ENCODE measurements around the gene ASRGL1. TPM values are rescaled to one million over a fixed set of nuclear protein-coding genes. Genes with fewer than 3 reads are reported as not detected.

ASRGL1 gene
- total and polyA plus RNA-seq, 12 donors: 0.48 to 17.2 (median 4.5) TPM

GRCh38 chr11:62404435-62404834, 67.2 kb downstream of the ASRGL1 start:
- H3K9me3 ChIP-seq (replicated peaks in 1 of 3): no peaks in the 10 kb centered on the region
- peaks cover 0 to 18% of the 10 kb centered on the region in 2 donors for H3K4me1 ChIP-seq (replicated peaks in 1 of 2)
- H3K27ac ChIP-seq: no peak overlapping the region
- DNase-seq: no peak
- 88 to 100% (median 95%) methylated on average over 6 of the region's 6 CpGs for WGBS, 4 donors
- TF ChIP-seq CTCF (IDR thresholded peaks at IDR 0.05): no peak
- no peak for TF ChIP-seq POLR2A (IDR thresholded peaks at IDR 0.05)
- no peak overlapping the region for H3K4me3 ChIP-seq
- intact Hi-C loops (cut with DNase I): no loop called here
- no peaks in the 10 kb centered on the region for H3K36me3 ChIP-seq (replicated peaks in 1 of 2)
- H3K27me3 ChIP-seq: no peaks in the 10 kb centered on the region

GRCh38 chr11:62404901-62405300, 67.7 kb downstream of the ASRGL1 start:
- intact Hi-C loops (cut with DNase I): no loop called here
- no peaks in the 10 kb centered on the region for H3K36me3 ChIP-seq (replicated peaks in 1 of 2)
- H3K9me3 ChIP-seq (replicated peaks in 1 of 3): no peaks in the 10 kb centered on the region
- no peak overlapping the region for H3K4me3 ChIP-seq
- WGBS, 4 donors: 79 to 89% (median 85%) methylated on average over 5 of the region's 5 CpGs
- H3K27ac ChIP-seq: no peak overlapping the region
- DNase-seq: no peak
- TF ChIP-seq POLR2A (IDR thresholded peaks at IDR 0.05): no peak
- TF ChIP-seq CTCF (IDR thresholded peaks at IDR 0.05): no peak
- peaks cover 0 to 17% of the 10 kb centered on the region in 2 donors for H3K4me1 ChIP-seq (replicated peaks in 1 of 2)
- H3K27me3 ChIP-seq: no peaks in the 10 kb centered on the region

GRCh38 chr11:62406034-62406433, 68.8 kb downstream of the ASRGL1 start:
- TF ChIP-seq POLR2A (IDR thresholded peaks at IDR 0.05): no peak
- Histone ChIP-seq H3K27ac (no peak overlapping the region), H3K9me3 (replicated peaks in 1 of 3) (no peaks in the 10 kb centered on the region), H3K4me3 (no peak overlapping the region), H3K36me3 (replicated peaks in 1 of 2) (no peaks in the 10 kb centered on the region), H3K4me1 (replicated peaks in 1 of 2) (peaks cover 0 to 10% of the 10 kb centered on the region in 2 donors), H3K27me3 (no peaks in the 10 kb centered on the region)
- 67 to 79% (median 71%) methylated on average over 4 of the region's 4 CpGs for WGBS, 4 donors
- intact Hi-C loops (cut with DNase I): no loop called here
- DNase-seq: no peak

GRCh38 chr11:62409831-62410230, 72.6 kb downstream of the ASRGL1 start:
- Histone ChIP-seq H3K36me3 (replicated peaks in 1 of 2) (no peaks in the 10 kb centered on the region), H3K4me3 (no peak overlapping the region), H3K9me3 (replicated peaks in 1 of 3) (no peaks in the 10 kb centered on the region), H3K27me3 (no peaks in the 10 kb centered on the region), H3K4me1 (replicated peaks in 1 of 2) (no peaks in the 10 kb centered on the region), H3K27ac (no peak overlapping the region)
- peak in 2 of 7 donors; percentile 35 to 54 for DNase-seq
- 50 to 57% (median 53%) methylated on average over 8 of the region's 8 CpGs for WGBS, 4 donors
- intact Hi-C loops (cut with DNase I): no loop called here
- TF ChIP-seq CTCF (IDR thresholded peaks at IDR 0.05): no peak
- no peak for TF ChIP-seq POLR2A (IDR thresholded peaks at IDR 0.05)

DNA sequence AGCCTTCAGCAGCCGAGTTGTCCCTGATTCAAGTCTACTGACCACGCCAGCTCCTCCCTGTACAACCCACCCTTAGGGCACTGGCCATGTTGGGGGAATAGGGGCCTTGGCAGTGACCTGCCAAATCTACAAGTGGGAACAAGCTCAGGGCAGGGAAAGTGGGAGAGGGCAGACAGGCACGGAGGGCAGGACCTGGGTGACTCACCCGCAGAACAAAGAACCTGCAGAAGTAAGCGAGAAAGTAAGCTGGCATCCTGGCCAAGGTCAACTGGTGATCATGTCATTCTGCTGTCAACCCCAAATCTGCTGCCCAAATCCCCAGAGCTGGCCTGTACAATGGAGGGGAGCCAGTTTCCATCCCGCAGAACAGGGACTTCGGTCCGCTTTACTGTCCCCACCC, 73.7 kb downstream of the ASRGL1 start:
- Histone ChIP-seq H3K27me3 (no peaks in the 10 kb centered on the region), H3K9me3 (replicated peaks in 1 of 3) (no peaks in the 10 kb centered on the region), H3K4me3 (no peak overlapping the region), H3K4me1 (replicated peaks in 1 of 2) (no peaks in the 10 kb centered on the region), H3K27ac (no peak overlapping the region), H3K36me3 (replicated peaks in 1 of 2) (no peaks in the 10 kb centered on the region)
- intact Hi-C loops (cut with DNase I): no loop called here
- WGBS, 4 donors: 52 to 60% (median 57%) methylated on average over 4 to 8 of the region's 8 CpGs
- peak in 5 of 7 donors; percentile 25 to 55 (median 41) for DNase-seq
- TF ChIP-seq CTCF (IDR thresholded peaks at IDR 0.05) (no peak), POLR2A (IDR thresholded peaks at IDR 0.05) (no peak)
